Measurements from ENCODE around the gene THADA. TPM values are rescaled to one million over a fixed set of nuclear protein-coding genes. Genes with fewer than 3 reads are reported as not detected.

Gene THADA
- polyA plus RNA-seq, 3 donors, result 7.3 to 11.2 (median 9.7) TPM

- peaks cover 81 to 88% of the 10 kb centered on the region in 2 donors for H3K4me1 ChIP-seq (ENCODE audit: control insufficient read depth in 1 of 2, insufficient read depth in 2 of 2, low read length in 2 of 2)
- peak; percentile 93 to 98 (median 96) for DNase-seq
- intact Hi-C loops (cut with micrococcal nuclease), result loop anchor here (5.0 to 10.0 kb wide), 2 partner anchors 41 to 398 kb away; no protein-coding TSS in a partner anchor
- peak overlapping the region; percentile 48 for H3K9ac ChIP-seq (ENCODE audit: insufficient read depth, low read length, poor library complexity, severe bottlenecking)
- no peaks in the 10 kb centered on the region for H3K9me3 ChIP-seq (replicated peaks in 1 of 2; ENCODE audit: control insufficient read depth in 1 of 2, insufficient read depth in 1 of 2, low read length in 2 of 2)
- H3K4me2 ChIP-seq (replicated peaks; ENCODE audit: extremely low read depth, low read length, poor library complexity, severe bottlenecking), result peak overlapping the region; percentile 34
- H2AFZ ChIP-seq (ENCODE audit: insufficient read depth, low read depth, low read length, poor library complexity, severe bottlenecking), result no peak overlapping the region
- TF ChIP-seq CTCF (IDR thresholded peaks at IDR 0.05), result no peak
- H3K27ac Mint-ChIP-seq, result peak overlapping the region; percentile 98 to 99 (median 98)
- peaks cover 0 to 2% (median 0%) of the 10 kb centered on the region in 7 donors for H3K9me3 Mint-ChIP-seq
- no peaks in the 10 kb centered on the region for H3K27me3 ChIP-seq (ENCODE audit: control insufficient read depth in 2 of 2, insufficient read depth in 2 of 2, low read length in 2 of 2)
- WGBS (ENCODE audit: insufficient coverage), result 3% methylated on average over 2 of the region's 3 CpGs
- H3K27me3 Mint-ChIP-seq (ENCODE audit: low read depth in 3 of 3), result no peaks in the 10 kb centered on the region
- H3K4me3 Mint-ChIP-seq, result peak overlapping the region in 1 of 2 donors; percentile 67
- peaks cover 0 to 3% of the 10 kb centered on the region in 2 donors for H3K36me3 Mint-ChIP-seq
- H3K36me3 ChIP-seq (replicated peaks in 1 of 2; ENCODE audit: control insufficient read depth in 1 of 2, insufficient read depth in 2 of 2, low read length in 2 of 2), result no peaks in the 10 kb centered on the region
- peaks cover 73% of the 10 kb centered on the region for H3K4me1 Mint-ChIP-seq
- peaks cover 37% of the 10 kb centered on the region for H3K79me2 ChIP-seq (ENCODE audit: insufficient read depth, low read length)
- H3K4me3 ChIP-seq (replicated peaks in 1 of 3; ENCODE audit: low read depth in 2 of 3, low read length in 3 of 3), result peak overlapping the region in 1 of 3 experiments; percentile 29
- peak overlapping the region; percentile 92 to 93 for H3K27ac ChIP-seq (ENCODE audit: low read depth in 1 of 2, low read length in 2 of 2)
- H4K20me1 ChIP-seq (ENCODE audit: insufficient read depth, low read length), result no peaks in the 10 kb centered on the region
Measured at GRCh38 chr2:43212931-43213330, 382.9 kb downstream of the THADA start.

- peak overlapping the region; percentile 48 for H3K9ac ChIP-seq (ENCODE audit: insufficient read depth, low read length, poor library complexity, severe bottlenecking)
- H3K27ac ChIP-seq (ENCODE audit: low read depth in 1 of 2, low read length in 2 of 2), result peak overlapping the region; percentile 92 to 93
- peak overlapping the region; percentile 98 to 99 (median 98) for H3K27ac Mint-ChIP-seq
Measured at GRCh38 chr2:43212216-43212835, 383.5 kb downstream of the THADA start.

More at GRCh38 chr2:43212216-43212835, 383.5 kb downstream of the THADA start:
- peaks cover 72% of the 10 kb centered on the region for H3K4me1 Mint-ChIP-seq
- peak overlapping the region; percentile 34 for H3K4me2 ChIP-seq (replicated peaks; ENCODE audit: extremely low read depth, low read length, poor library complexity, severe bottlenecking)
- peaks cover 0 to 3% of the 10 kb centered on the region in 2 donors for H3K36me3 Mint-ChIP-seq
- peaks cover 0 to 2% (median 0%) of the 10 kb centered on the region in 7 donors for H3K9me3 Mint-ChIP-seq
- intact Hi-C loops (cut with micrococcal nuclease), result loop anchor here (5.0 to 10.0 kb wide), 2 partner anchors 40 to 398 kb away; no protein-coding TSS in a partner anchor
- no peaks in the 10 kb centered on the region for H3K27me3 ChIP-seq (ENCODE audit: control insufficient read depth in 2 of 2, insufficient read depth in 2 of 2, low read length in 2 of 2)
- WGBS (ENCODE audit: insufficient coverage), result 24% methylated on average over 8 of the region's 11 CpGs
- H4K20me1 ChIP-seq (ENCODE audit: insufficient read depth, low read length), result no peaks in the 10 kb centered on the region
- H3K4me1 ChIP-seq (ENCODE audit: control insufficient read depth in 1 of 2, insufficient read depth in 2 of 2, low read length in 2 of 2), result peaks cover 79 to 88% of the 10 kb centered on the region in 2 donors
- H3K9me3 ChIP-seq (replicated peaks in 1 of 2; ENCODE audit: control insufficient read depth in 1 of 2, insufficient read depth in 1 of 2, low read length in 2 of 2), result no peaks in the 10 kb centered on the region
- peaks cover 31% of the 10 kb centered on the region for H3K79me2 ChIP-seq (ENCODE audit: insufficient read depth, low read length)
- H3K36me3 ChIP-seq (replicated peaks in 1 of 2; ENCODE audit: control insufficient read depth in 1 of 2, insufficient read depth in 2 of 2, low read length in 2 of 2), result no peaks in the 10 kb centered on the region
- H3K4me3 Mint-ChIP-seq, result peak overlapping the region; percentile 31 to 67
- no peaks in the 10 kb centered on the region for H3K27me3 Mint-ChIP-seq (ENCODE audit: low read depth in 3 of 3)
- DNase-seq, result no peak
- no peak for TF ChIP-seq CTCF (IDR thresholded peaks at IDR 0.05)
- H2AFZ ChIP-seq (ENCODE audit: insufficient read depth, low read depth, low read length, poor library complexity, severe bottlenecking), result no peak overlapping the region
- H3K4me3 ChIP-seq (replicated peaks in 1 of 3; ENCODE audit: low read depth in 2 of 3, low read length in 3 of 3), result peak overlapping the region in 1 of 3 experiments; percentile 29

Measured in CD14-positive monocyte (primary cell).